AG10803 (cell line): ENCODE data around the gene TBC1D22A.
A peak's percentile ranks its signal among the peaks of the same experiment; 100 is the strongest.
"Not testable (repeated sequence)": the region's sequence is repeated elsewhere in the genome, so short reads cannot be mapped to it uniquely, and the experiment has no call there.

Experiments used
- DNase-seq: peaks from one replicate; pipeline ENCODE4 v3.0.0; 2010; ENCODE audit warnings: low read depth
- H3K4me3 ChIP-seq: 2 replicates; pipeline ENCODE4 v1.5.1; 2011; ENCODE audit warnings: mild to moderate bottlenecking, low read length, control low read depth
- CTCF ChIP-seq: conservative IDR thresholded peaks from 2 replicates; pipeline ENCODE4 v1.5.1; 2011; ENCODE audit warnings: mild to moderate bottlenecking, low read length, control low read depth, inconsistent platforms

Gene TBC1D22A

GRCh38 chr22:46779651-46780050 lies 17.2 kb downstream of the TBC1D22A start:
- H3K4me3 ChIP-seq = no peak overlapping the region
- no peak for TF ChIP-seq CTCF
- DNase-seq = no peak

- no peak for TF ChIP-seq CTCF
These were observed 18.0 kb downstream of the TBC1D22A start for GRCh38 chr22:46780453-46780852.

GRCh38 chr22:46781291-46781690 lies 18.8 kb downstream of the TBC1D22A start:
- TF ChIP-seq CTCF = no peak
- no peak for DNase-seq
- H3K4me3 ChIP-seq = no peak overlapping the region

More at GRCh38 chr22:46780453-46780852, 18.0 kb downstream of the TBC1D22A start:
- H3K4me3 ChIP-seq = no peak overlapping the region
- peak; percentile 12 for DNase-seq

GRCh38 chr22:46782200-46782599 lies 19.8 kb downstream of the TBC1D22A start:
- not testable (repeated sequence) for DNase-seq, H3K4me3 ChIP-seq

GRCh38 chr22:46783721-46784120 lies 21.3 kb downstream of the TBC1D22A start:
- H3K4me3 ChIP-seq = no peak overlapping the region
- peak; percentile 66 for DNase-seq
- TF ChIP-seq CTCF = no peak

- TF ChIP-seq CTCF = no peak
- DNase-seq = no peak
- H3K4me3 ChIP-seq = no peak overlapping the region
These were observed 26.2 kb downstream of the TBC1D22A start for GRCh38 chr22:46788441-46789172.

GRCh38 chr22:46789992-46790391 lies 27.5 kb downstream of the TBC1D22A start:
- DNase-seq = no peak
- H3K4me3 ChIP-seq = no peak overlapping the region
- no peak for TF ChIP-seq CTCF
